Activated T-cell treated with anti-CD3 and anti-CD28 coated beads, Interleukin-2, amount 50 U/mL, for 24 hours (primary cell): ENCODE measurements around the gene SPATA16.
"Not testable (repeated sequence)": the region's sequence is repeated elsewhere in the genome, so short reads cannot be mapped to it uniquely, and the experiment has no call there.

Source experiments
- DNase-seq: peaks from one replicate; pipeline ENCODE4 v3.0.0-alpha.2; 2020
- H3K27ac Mint-ChIP-seq: 2 replicates; pipeline ENCODE4 v1.8.0; 2020; ENCODE audit warnings: mild to moderate bottlenecking, mixed read lengths
- H3K27me3 Mint-ChIP-seq: 2 replicates; pipeline ENCODE4 v1.8.0; 2020; ENCODE audit warnings: mixed read lengths
- H3K36me3 Mint-ChIP-seq: 2 replicates; pipeline ENCODE4 v1.8.0; 2020; ENCODE audit warnings: low read depth, mixed read lengths
- H3K4me1 Mint-ChIP-seq: 2 replicates; pipeline ENCODE4 v1.8.0; 2020; ENCODE audit warnings: low read depth, mixed read lengths
- H3K4me3 Mint-ChIP-seq: 2 replicates; pipeline ENCODE4 v1.8.0; 2020; ENCODE audit warnings: mild to moderate bottlenecking, moderate library complexity, mixed read lengths
- H3K9me3 Mint-ChIP-seq: 2 replicates; pipeline ENCODE4 v1.8.0; 2020; ENCODE audit warnings: mixed read lengths

Gene SPATA16

GRCh38 chr3:172918568-172919296, 222.3 kb downstream of the SPATA16 start:
- DNase-seq: no peak
- Mint-ChIP-seq H3K9me3 (no peaks in the 10 kb centered on the region), H3K36me3 (no peaks in the 10 kb centered on the region), H3K27me3 (peaks cover 4% of the 10 kb centered on the region), H3K4me1 (no peaks in the 10 kb centered on the region), H3K27ac (no peak overlapping the region), H3K4me3 (no peak overlapping the region)

- Mint-ChIP-seq H3K36me3 (no peaks in the 10 kb centered on the region), H3K4me1 (no peaks in the 10 kb centered on the region), H3K27ac (no peak overlapping the region), H3K4me3 (no peak overlapping the region), H3K27me3 (peaks cover 4% of the 10 kb centered on the region), H3K9me3 (no peaks in the 10 kb centered on the region)
- DNase-seq: no peak
Measured at GRCh38 chr3:172918165-172918564, 222.9 kb downstream of the SPATA16 start.

GRCh38 chr3:172915911-172916514, 225.0 kb downstream of the SPATA16 start:
- no peaks in the 10 kb centered on the region for H3K36me3 Mint-ChIP-seq
- no peaks in the 10 kb centered on the region for H3K9me3 Mint-ChIP-seq
- peaks cover 4% of the 10 kb centered on the region for H3K27me3 Mint-ChIP-seq
- no peak for DNase-seq
- no peak overlapping the region for H3K4me3 Mint-ChIP-seq
- H3K4me1 Mint-ChIP-seq: no peaks in the 10 kb centered on the region
- no peak overlapping the region for H3K27ac Mint-ChIP-seq

GRCh38 chr3:172914854-172915253, 226.2 kb downstream of the SPATA16 start:
- Mint-ChIP-seq H3K27ac (no peak overlapping the region), H3K27me3 (peaks cover 4% of the 10 kb centered on the region), H3K4me1 (no peaks in the 10 kb centered on the region), H3K4me3 (no peak overlapping the region), H3K9me3 (no peaks in the 10 kb centered on the region), H3K36me3 (no peaks in the 10 kb centered on the region)
- no peak for DNase-seq

GRCh38 chr3:172913911-172914655, 227.0 kb downstream of the SPATA16 start:
- Mint-ChIP-seq H3K4me3 (no peak overlapping the region), H3K36me3 (no peaks in the 10 kb centered on the region), H3K27ac (no peak overlapping the region), H3K9me3 (no peaks in the 10 kb centered on the region), H3K4me1 (no peaks in the 10 kb centered on the region), H3K27me3 (peaks cover 4% of the 10 kb centered on the region)
- DNase-seq: no peak

- Mint-ChIP-seq H3K27ac (no peak overlapping the region), H3K27me3 (no peaks in the 10 kb centered on the region), H3K4me1 (no peaks in the 10 kb centered on the region), H3K36me3 (no peaks in the 10 kb centered on the region), H3K9me3 (no peaks in the 10 kb centered on the region), H3K4me3 (no peak overlapping the region)
- no peak for DNase-seq
Measured at GRCh38 chr3:172911142-172911541, 229.9 kb downstream of the SPATA16 start.

GRCh38 chr3:172908771-172909270, 232.2 kb downstream of the SPATA16 start:
- Mint-ChIP-seq H3K27me3 (no peaks in the 10 kb centered on the region), H3K4me3 (no peak overlapping the region), H3K36me3 (no peaks in the 10 kb centered on the region), H3K4me1 (no peaks in the 10 kb centered on the region), H3K27ac (no peak overlapping the region), H3K9me3 (no peaks in the 10 kb centered on the region)
- DNase-seq: no peak

- no peak for DNase-seq
- no peaks in the 10 kb centered on the region for H3K27me3 Mint-ChIP-seq
- H3K27ac Mint-ChIP-seq: no peak overlapping the region
- no peaks in the 10 kb centered on the region for H3K36me3 Mint-ChIP-seq
- no peaks in the 10 kb centered on the region for H3K4me1 Mint-ChIP-seq
- no peaks in the 10 kb centered on the region for H3K9me3 Mint-ChIP-seq
- no peak overlapping the region for H3K4me3 Mint-ChIP-seq
Measured at GRCh38 chr3:172905451-172905850, 235.6 kb downstream of the SPATA16 start.

GRCh38 chr3:172904711-172905373, 236.2 kb downstream of the SPATA16 start:
- Mint-ChIP-seq H3K4me3 (no peak overlapping the region), H3K9me3 (no peaks in the 10 kb centered on the region), H3K4me1 (no peaks in the 10 kb centered on the region), H3K36me3 (no peaks in the 10 kb centered on the region), H3K27ac (no peak overlapping the region), H3K27me3 (no peaks in the 10 kb centered on the region)
- DNase-seq: no peak

- Mint-ChIP-seq H3K27me3 (no peaks in the 10 kb centered on the region), H3K4me3 (no peak overlapping the region), H3K27ac (no peak overlapping the region), H3K36me3 (no peaks in the 10 kb centered on the region), H3K4me1 (no peaks in the 10 kb centered on the region), H3K9me3 (no peaks in the 10 kb centered on the region)
- no peak for DNase-seq
Measured at GRCh38 chr3:172903642-172904320, 237.3 kb downstream of the SPATA16 start.

GRCh38 chr3:172892158-172892557, 248.9 kb downstream of the SPATA16 start:
- Mint-ChIP-seq H3K27me3 (no peaks in the 10 kb centered on the region), H3K9me3 (no peaks in the 10 kb centered on the region)

GRCh38 chr3:172885704-172886103, 255.3 kb downstream of the SPATA16 start:
- DNase-seq: no peak
- Mint-ChIP-seq H3K4me1 (no peaks in the 10 kb centered on the region), H3K4me3 (no peak overlapping the region), H3K36me3 (no peaks in the 10 kb centered on the region), H3K27ac (no peak overlapping the region), H3K27me3 (no peaks in the 10 kb centered on the region), H3K9me3 (peaks cover 5% of the 10 kb centered on the region)

More at GRCh38 chr3:172892158-172892557, 248.9 kb downstream of the SPATA16 start:
- no peak for DNase-seq
- H3K4me3 Mint-ChIP-seq: no peak overlapping the region
- no peaks in the 10 kb centered on the region for H3K4me1 Mint-ChIP-seq
- no peaks in the 10 kb centered on the region for H3K36me3 Mint-ChIP-seq
- H3K27ac Mint-ChIP-seq: no peak overlapping the region

GRCh38 chr3:172882563-172882962, 258.5 kb downstream of the SPATA16 start:
- no peak for DNase-seq
- Mint-ChIP-seq H3K4me1 (no peaks in the 10 kb centered on the region), H3K27ac (no peak overlapping the region), H3K27me3 (no peaks in the 10 kb centered on the region), H3K36me3 (no peaks in the 10 kb centered on the region), H3K4me3 (no peak overlapping the region), H3K9me3 (peaks cover 16% of the 10 kb centered on the region)

- not testable (repeated sequence) for H3K36me3 Mint-ChIP-seq, H3K4me1 Mint-ChIP-seq, H3K27me3 Mint-ChIP-seq, H3K27ac Mint-ChIP-seq, H3K4me3 Mint-ChIP-seq, DNase-seq
- H3K9me3 Mint-ChIP-seq: peaks cover 16% of the 10 kb centered on the region
Measured at GRCh38 chr3:172879381-172879780, 261.7 kb downstream of the SPATA16 start.
